MCF 10A (cell line): ENCODE results near the gene ELOB. TPM values are rescaled to one million over a fixed set of nuclear protein-coding genes. Genes with fewer than 3 reads are reported as not detected.

ENCODE experiments used
- BruUV-seq: library from RNA; stranded (reverse); fragments of 400-500 nt; replicated peaks from 2 replicates; lab custom pipeline; 2021; lab: Mats Ljungman, UMichigan
- CTCF ChIA-PET: fragments of 300-600 bp; sonication (Branson Sonifier 250); formaldehyde crosslinking; extraction: SDS; loops from one replicate; lab custom pipeline; 2021; ENCODE audit warnings: antibody characterized with exemption, inconsistent platforms; lab: Yijun Ruan, JAX
- POLR2A ChIA-PET: fragments of 300-600, 350-650 bp; sonication (Branson Sonifier 250); formaldehyde crosslinking; extraction: SDS; loops from one replicate; lab custom pipeline; 2020; ENCODE audit warnings: antibody characterized with exemption, inconsistent platforms; lab: Yijun Ruan, JAX
- DNase-seq: peaks from one replicate; pipeline ENCODE4 v3.0.0-alpha.2; 2018; ENCODE audit not compliant: unreplicated experiment
- H3K27ac Mint-ChIP-seq: one replicate; pipeline ENCODE4 v1.8.0; 2022; ENCODE audit warnings: mild to moderate bottlenecking, low read depth, mixed read lengths; ENCODE audit not compliant: unreplicated experiment
- H3K27me3 Mint-ChIP-seq: one replicate; pipeline ENCODE4 v1.8.0; 2022; ENCODE audit warnings: mixed read lengths; ENCODE audit not compliant: insufficient read depth, unreplicated experiment
- H3K36me3 Mint-ChIP-seq: one replicate; pipeline ENCODE4 v1.8.0; 2022; ENCODE audit warnings: mild to moderate bottlenecking, moderate library complexity, mixed read lengths; ENCODE audit not compliant: insufficient read depth, unreplicated experiment
- H3K4me1 Mint-ChIP-seq: one replicate; pipeline ENCODE4 v1.8.0; 2022; ENCODE audit warnings: mixed read lengths; ENCODE audit not compliant: insufficient read depth, unreplicated experiment
- H3K4me3 Mint-ChIP-seq: one replicate; pipeline ENCODE4 v1.8.0; 2022; ENCODE audit warnings: mild to moderate bottlenecking, moderate library complexity, mixed read lengths; ENCODE audit not compliant: unreplicated experiment
- H3K9me3 Mint-ChIP-seq: one replicate; pipeline ENCODE4 v1.8.0; 2022; ENCODE audit warnings: mixed read lengths; ENCODE audit not compliant: unreplicated experiment
- CTCF ChIP-seq: fragments of 200-600 bp; IDR thresholded peaks from one replicate; pipeline ENCODE4 v1.8.0; 2022; ENCODE audit warnings: antibody characterized with exemption, mild to moderate bottlenecking; ENCODE audit not compliant: unreplicated experiment
- intact Hi-C: fragments of 100-400 bp; cut with micrococcal nuclease; formaldehyde crosslinking; loops from 2 replicates; pipeline ENCODE4 v1.14.1; 2022
- total RNA-seq: library from RNA; stranded (reverse); gene quantifications from 2 replicates; pipeline ENCODE4 v1.2.3, GENCODE V29; 2022

The ELOB gene
- total RNA-seq, 1 experiment from 2014 or later: 438 TPM

- DNase-seq: no peak
- peaks cover 6% of the 10 kb centered on the region for H3K4me1 Mint-ChIP-seq
- ChIA-PET CTCF (interaction anchor here (1.0 kb wide), 1 partner anchor 13 kb away, joined by 4 read pairs; the partner anchor contains the start of gene SRRM2), POLR2A (interaction anchor here (0.7 to 1.9 kb wide), 3 partner anchors 15 to 33 kb away, joined by 3 to 8 read pairs (median 5); partner anchors contain the start of gene SRRM2)
- TF ChIP-seq CTCF: no peak
- BruUV-seq: no TSS peak
- no peak overlapping the region for H3K27ac Mint-ChIP-seq
- H3K27me3 Mint-ChIP-seq: no peaks in the 10 kb centered on the region
- no peak overlapping the region for H3K4me3 Mint-ChIP-seq
- no peaks in the 10 kb centered on the region for H3K9me3 Mint-ChIP-seq
- H3K36me3 Mint-ChIP-seq: peaks cover 4% of the 10 kb centered on the region
- intact Hi-C loops: no loop called here
These were observed 38.5 kb downstream of the ELOB start for GRCh38 chr16:2738615-2739014.

GRCh38 chr16:2737895-2738418, 39.1 kb downstream of the ELOB start:
- TF ChIP-seq CTCF: no peak
- DNase-seq: no peak
- no peak overlapping the region for H3K27ac Mint-ChIP-seq

GRCh38 chr16:2737238-2737605, 39.9 kb downstream of the ELOB start:
- Mint-ChIP-seq H3K4me3 (no peak overlapping the region), H3K4me1 (peaks cover 6% of the 10 kb centered on the region), H3K27ac (no peak overlapping the region), H3K27me3 (no peaks in the 10 kb centered on the region), H3K36me3 (no peaks in the 10 kb centered on the region), H3K9me3 (no peaks in the 10 kb centered on the region)
- ChIA-PET CTCF (no interaction called here), POLR2A (interaction anchor here (0.6 to 1.1 kb wide), 5 partner anchors 10 to 55 kb away, joined by 3 to 5 read pairs (median 3); partner anchors contain the start of genes KCTD5 and SRRM2)
- DNase-seq: no peak
- TF ChIP-seq CTCF: no peak
- intact Hi-C loops: no loop called here
- BruUV-seq: no TSS peak

More at GRCh38 chr16:2737895-2738418, 39.1 kb downstream of the ELOB start:
- ChIA-PET POLR2A (interaction anchor here (0.6 to 1.9 kb wide), 3 partner anchors 10 to 33 kb away, joined by 3 to 8 read pairs (median 5); partner anchors contain the start of gene SRRM2), CTCF (no interaction called here)
- Mint-ChIP-seq H3K4me3 (no peak overlapping the region), H3K27me3 (no peaks in the 10 kb centered on the region), H3K4me1 (peaks cover 6% of the 10 kb centered on the region), H3K9me3 (no peaks in the 10 kb centered on the region), H3K36me3 (peaks cover under 1% of the 10 kb centered on the region)
- BruUV-seq: no TSS peak
- intact Hi-C loops: no loop called here

GRCh38 chr16:2736476-2737237, 40.4 kb downstream of the ELOB start:
- CTCF ChIA-PET: no interaction called here
- no peak overlapping the region for H3K27ac Mint-ChIP-seq
- H3K36me3 Mint-ChIP-seq: no peaks in the 10 kb centered on the region
- no peaks in the 10 kb centered on the region for H3K27me3 Mint-ChIP-seq
- H3K9me3 Mint-ChIP-seq: no peaks in the 10 kb centered on the region
- DNase-seq: no peak
- intact Hi-C loops: no loop called here
- no peak for TF ChIP-seq CTCF
- POLR2A ChIA-PET: interaction anchor here (0.6 to 1.1 kb wide), 4 partner anchors 14 to 54 kb away, joined by 3 to 5 read pairs (median 3); partner anchors contain the start of genes KCTD5 and SRRM2
- no peak overlapping the region for H3K4me3 Mint-ChIP-seq
- BruUV-seq: no TSS peak
- peaks cover 6% of the 10 kb centered on the region for H3K4me1 Mint-ChIP-seq
